Endothelial cell of umbilical vein (primary cell): ENCODE data around the gene MCM5. TPM values are rescaled to one million over a fixed set of nuclear protein-coding genes. Genes with fewer than 3 reads are reported as not detected.
A peak's percentile ranks its signal among the peaks of the same experiment; 100 is the strongest.

Experiments
- BruUV-seq: library from RNA; stranded (reverse); fragments of 400-500 nt; replicated peaks from 2 replicates; lab custom pipeline; 2021; lab: Mats Ljungman, UMichigan
- CTCF ChIA-PET: fragments of 300-600, 350-600 bp; sonication (Branson Sonifier 250); formaldehyde crosslinking; loops from one replicate; lab custom pipeline; 2021; ENCODE audit warnings: antibody characterized with exemption, inconsistent platforms; lab: Charles Lee
- POLR2A ChIA-PET: fragments of 300-600, 350-600 bp; sonication (Branson Sonifier 250); formaldehyde crosslinking; loops from one replicate; lab custom pipeline; 2021; ENCODE audit warnings: antibody characterized with exemption, inconsistent platforms; lab: Charles Lee
- DNase-seq: peaks from one replicate; pipeline ENCODE4 v3.0.0-alpha.2; 2011; ENCODE audit warnings: low read depth, low spot score
- FAIRE-seq: peaks from 2 replicates; lab custom pipeline; 2011; peaks lifted over from hg19 to GRCh38; lab: Jason Lieb, UNC
- H2AFZ ChIP-seq: 2 replicates; pipeline ENCODE4 v1.6.0; 2012; ENCODE audit warnings: low read depth, low read length, control low read depth, inconsistent platforms
- H3K27ac ChIP-seq: 2 replicates; pipeline ENCODE4 v1.5.1; 2011; ENCODE audit warnings: low read depth, mild to moderate bottlenecking, control low read depth, low read length, moderate library complexity; ENCODE audit not compliant: insufficient read depth
- H3K27me3 ChIP-seq, 2 experiments: 2 replicates each; pipeline versions ENCODE4 v1.6.0 to v1.6.1; 2011; ENCODE audit warnings: low read length in 2 of 2, mixed read lengths in 1 of 2; ENCODE audit not compliant: control insufficient read depth in 2 of 2, insufficient read depth in 2 of 2
- H3K36me3 ChIP-seq, 2 experiments: 2 replicates in 1 of 2; 3 replicates in 1 of 2; pipeline ENCODE4 v1.5.1; 2011; ENCODE audit warnings: low read length in 2 of 2, mild to moderate bottlenecking in 1 of 2, moderate library complexity in 1 of 2; ENCODE audit not compliant: control insufficient read depth in 2 of 2, insufficient read depth in 2 of 2; ENCODE audit errors: extremely low read depth in 1 of 2
- H3K4me1 ChIP-seq: 3 replicates; pipeline ENCODE4 v1.5.1; 2011; ENCODE audit warnings: mild to moderate bottlenecking, low read length; ENCODE audit not compliant: control insufficient read depth, insufficient read depth; ENCODE audit errors: extremely low read depth
- H3K4me2 ChIP-seq: 2 replicates; pipeline ENCODE4 v1.6.1; 2011; ENCODE audit warnings: low read length, control low read depth, mixed read lengths; ENCODE audit not compliant: insufficient read depth
- H3K4me3 ChIP-seq, 3 experiments: fragments of 200-600 bp in 1 of 3; sonication (generic), shearing (Covaris generic) in 1 of 3; replicated peaks in 1 of 3; 2 replicates each; pipeline ENCODE4 v1.5.1; 2011 to 2016; ENCODE audit warnings: control low read depth in 3 of 3, low read length in 3 of 3, mild to moderate bottlenecking in 2 of 3, inconsistent platforms in 1 of 3, low read depth in 1 of 3, moderate library complexity in 1 of 3; ENCODE audit not compliant: insufficient read depth in 1 of 3
- H3K79me2 ChIP-seq: 2 replicates; pipeline ENCODE4 v1.6.0; 2012; ENCODE audit warnings: low read length, inconsistent platforms; ENCODE audit not compliant: control insufficient read depth, insufficient read depth
- H3K9ac ChIP-seq: replicated peaks from 2 replicates; pipeline ENCODE3; 2011; ENCODE audit warnings: low read length, control low read depth; ENCODE audit not compliant: insufficient read depth; ENCODE audit errors: extremely low read depth
- H3K9me1 ChIP-seq: replicated peaks from 3 replicates; pipeline ENCODE4 v1.6.0; 2011; ENCODE audit warnings: mild to moderate bottlenecking, low read length; ENCODE audit not compliant: control insufficient read depth, insufficient read depth; ENCODE audit errors: extremely low read depth
- H3K9me3 ChIP-seq: replicated peaks from 2 replicates; pipeline ENCODE4 v1.5.1; 2012; ENCODE audit warnings: low read length, inconsistent platforms; ENCODE audit not compliant: control insufficient read depth, insufficient read depth
- H4K20me1 ChIP-seq: replicated peaks from 2 replicates; pipeline ENCODE3; 2011; ENCODE audit warnings: mild to moderate bottlenecking, low read length; ENCODE audit not compliant: control insufficient read depth, insufficient read depth; ENCODE audit errors: extremely low read depth
- CTCF ChIP-seq, 2 donors: IDR thresholded peaks; 1 replicate in 1 of 2; 2 replicates in 1 of 2; pipeline ENCODE4 v1.5.1; 2011; ENCODE audit warnings: low read length in 2 of 2, mild to moderate bottlenecking in 2 of 2, moderate library complexity in 2 of 2, control low read depth in 1 of 2, inconsistent platforms in 1 of 2, low read depth in 1 of 2; ENCODE audit not compliant: insufficient read depth in 1 of 2; ENCODE audit errors: extremely low read depth in 1 of 2
- EZH2 ChIP-seq: IDR thresholded peaks from 2 replicates; pipeline ENCODE4 v1.6.1; 2012; ENCODE audit warnings: borderline replicate concordance, low read depth, mild to moderate bottlenecking, moderate library complexity, low read length, inconsistent platforms; ENCODE audit not compliant: severe bottlenecking
- FOS ChIP-seq: IDR thresholded peaks from 2 replicates; pipeline ENCODE4 v1.6.1; 2011; ENCODE audit warnings: mild to moderate bottlenecking, low read length, moderate library complexity, borderline replicate concordance; ENCODE audit not compliant: insufficient read depth
- GATA2 ChIP-seq: IDR thresholded peaks from 2 replicates; pipeline ENCODE4 v1.7.0; 2011; ENCODE audit warnings: low read depth, mild to moderate bottlenecking, moderate library complexity, mixed read lengths, low read length; ENCODE audit not compliant: insufficient read length, insufficient read depth
- JUN ChIP-seq: IDR thresholded peaks from 2 replicates; pipeline ENCODE4 v1.6.1; 2011; ENCODE audit warnings: borderline replicate concordance, low read depth; ENCODE audit not compliant: insufficient read length, insufficient read depth
- MAX ChIP-seq: IDR thresholded peaks from 2 replicates; pipeline ENCODE4 v1.6.1; 2011; ENCODE audit not compliant: insufficient read depth, insufficient read length
- MYC ChIP-seq: IDR thresholded peaks from one replicate; pipeline ENCODE4 v1.6.1; 2011; ENCODE audit warnings: mild to moderate bottlenecking, low read depth, low read length
- POLR2A ChIP-seq: IDR thresholded peaks from 2 replicates; pipeline ENCODE4 v1.6.1; 2012; ENCODE audit warnings: low read depth, mild to moderate bottlenecking, control low read depth, low read length
- POLR2AphosphoS5 ChIP-seq: IDR thresholded peaks from 2 replicates; pipeline ENCODE4 v1.6.1; 2012; ENCODE audit warnings: low read depth, mild to moderate bottlenecking, control low read depth, low read length, moderate library complexity; ENCODE audit not compliant: insufficient read depth
- dilution Hi-C: fragments of 300-500 bp; cut with MboI; formaldehyde crosslinking; loops from one replicate; pipeline ENCODE4 v1.15.0; 2019; ENCODE audit warnings: low sequenced_read_pairs; ENCODE audit not compliant: extremely low pct_ligation_motif_present
- intact Hi-C: fragments of 100-400 bp; cut with micrococcal nuclease; formaldehyde crosslinking; loops from one replicate; pipeline ENCODE4 v1.10.0; 2022
- polyA plus RNA-seq, 4 experiments: library from polyadenylated mRNA; depleted of rRNA in 3 of 4; stranded (reverse) in 3 of 4; unstranded in 1 of 4; fragments of >200 nt; gene quantifications; 2 replicates each; pipeline versions ENCODE4 v1.2.1 to v1.2.3, GENCODE V29; 2011 to 2012; ENCODE audit warnings: missing spikeins in 1 of 4
- total RNA-seq: library from RNA; stranded (reverse); gene quantifications from 2 replicates; pipeline ENCODE4 v1.2.3, GENCODE V29; 2021

The MCM5 gene
- total and polyA plus RNA-seq, 2 donors (not counting 3 experiments of a cell fraction or from before 2014, with no cell fraction given) = 67.8 to 111 TPM

GRCh38 chr22:35379146-35379993 lies 20.6 kb upstream of the MCM5 start:
- Histone ChIP-seq H3K4me1 (peaks cover 34% of the 10 kb centered on the region), H3K27me3 (no peaks in the 10 kb centered on the region), H3K36me3 (peaks cover 0 to 7% of the 10 kb centered on the region in 2 experiments), H2AFZ (no peak overlapping the region), H3K9me3 (no peaks in the 10 kb centered on the region), H3K9me1 (no peaks in the 10 kb centered on the region), H3K4me2 (no peak overlapping the region), H4K20me1 (no peaks in the 10 kb centered on the region), H3K79me2 (peaks cover 13% of the 10 kb centered on the region), H3K27ac (no peak overlapping the region), H3K9ac (no peak overlapping the region), H3K4me3 (no peak overlapping the region)
- ChIA-PET POLR2A (no interaction called here), CTCF (interaction anchor here (1.0 to 3.3 kb wide), 3 partner anchors 13 to 29 kb away, joined by 3 to 32 read pairs (median 4); no protein-coding TSS in a partner anchor)
- peak; percentile 31 for FAIRE-seq
- DNase-seq = no peak
- BruUV-seq = no TSS peak
- TF ChIP-seq JUN (no peak), POLR2AphosphoS5 (no peak), MAX (no peak), POLR2A (no peak), GATA2 (no peak), FOS (no peak), MYC (no peak), EZH2 (no peak), CTCF (IDR thresholded peaks at IDR 0.05; ENCODE audit: extremely low read depth in 1 of 2, insufficient read depth in 1 of 2, low read depth in 1 of 2, low read length in 2 of 2) (no peak)
- intact Hi-C loops (no loop called here), dilution Hi-C loops (no loop called here)
